ENCODE results near the gene NAA50. TPM values are rescaled to one million over a fixed set of nuclear protein-coding genes. Genes with fewer than 3 reads are reported as not detected.

NAA50 gene
- total and polyA plus RNA-seq, 2 of the 13 experiments (the other 11 are each of a cell fraction or from before 2014, with no cell fraction given), result 30.2 to 233 TPM

DNA sequence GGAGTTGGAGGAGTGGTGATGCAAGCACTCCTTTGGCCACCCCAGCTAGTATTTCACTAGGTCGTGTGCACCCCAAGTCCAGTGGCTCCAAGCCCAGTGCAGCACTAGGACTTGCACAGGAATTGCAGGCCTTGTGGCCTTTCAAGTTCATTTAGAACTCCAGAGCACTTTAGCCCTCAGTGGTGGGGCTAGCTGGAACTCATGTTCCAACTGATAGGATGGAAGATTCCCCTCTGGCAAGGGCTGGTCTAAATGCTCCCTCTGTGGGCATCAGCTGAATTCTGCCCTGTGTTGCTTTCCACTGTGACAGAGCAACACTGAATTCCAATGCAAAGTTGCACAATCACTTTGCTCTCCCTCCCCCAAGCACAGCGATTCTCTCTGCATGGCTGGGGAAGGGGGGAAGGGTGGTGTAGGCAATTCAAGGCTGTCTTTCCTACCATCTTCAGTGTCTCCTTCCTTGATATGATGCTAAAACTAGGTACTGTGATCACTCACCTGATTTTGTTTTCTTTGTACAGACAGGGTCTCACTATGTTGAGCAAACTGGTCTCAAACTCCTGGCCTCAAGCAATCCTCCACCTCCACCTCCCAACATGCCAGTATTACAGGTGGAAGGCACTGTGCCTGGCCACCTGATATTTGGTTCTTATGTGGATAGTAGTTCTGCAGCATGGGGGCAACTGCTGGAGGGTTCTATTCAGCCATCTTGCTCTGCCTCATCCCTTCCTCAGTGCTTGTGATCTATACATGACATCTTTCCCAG lies 59.9 kb downstream of the NAA50 start (continued):
- TF ChIP-seq, protein P1, sequence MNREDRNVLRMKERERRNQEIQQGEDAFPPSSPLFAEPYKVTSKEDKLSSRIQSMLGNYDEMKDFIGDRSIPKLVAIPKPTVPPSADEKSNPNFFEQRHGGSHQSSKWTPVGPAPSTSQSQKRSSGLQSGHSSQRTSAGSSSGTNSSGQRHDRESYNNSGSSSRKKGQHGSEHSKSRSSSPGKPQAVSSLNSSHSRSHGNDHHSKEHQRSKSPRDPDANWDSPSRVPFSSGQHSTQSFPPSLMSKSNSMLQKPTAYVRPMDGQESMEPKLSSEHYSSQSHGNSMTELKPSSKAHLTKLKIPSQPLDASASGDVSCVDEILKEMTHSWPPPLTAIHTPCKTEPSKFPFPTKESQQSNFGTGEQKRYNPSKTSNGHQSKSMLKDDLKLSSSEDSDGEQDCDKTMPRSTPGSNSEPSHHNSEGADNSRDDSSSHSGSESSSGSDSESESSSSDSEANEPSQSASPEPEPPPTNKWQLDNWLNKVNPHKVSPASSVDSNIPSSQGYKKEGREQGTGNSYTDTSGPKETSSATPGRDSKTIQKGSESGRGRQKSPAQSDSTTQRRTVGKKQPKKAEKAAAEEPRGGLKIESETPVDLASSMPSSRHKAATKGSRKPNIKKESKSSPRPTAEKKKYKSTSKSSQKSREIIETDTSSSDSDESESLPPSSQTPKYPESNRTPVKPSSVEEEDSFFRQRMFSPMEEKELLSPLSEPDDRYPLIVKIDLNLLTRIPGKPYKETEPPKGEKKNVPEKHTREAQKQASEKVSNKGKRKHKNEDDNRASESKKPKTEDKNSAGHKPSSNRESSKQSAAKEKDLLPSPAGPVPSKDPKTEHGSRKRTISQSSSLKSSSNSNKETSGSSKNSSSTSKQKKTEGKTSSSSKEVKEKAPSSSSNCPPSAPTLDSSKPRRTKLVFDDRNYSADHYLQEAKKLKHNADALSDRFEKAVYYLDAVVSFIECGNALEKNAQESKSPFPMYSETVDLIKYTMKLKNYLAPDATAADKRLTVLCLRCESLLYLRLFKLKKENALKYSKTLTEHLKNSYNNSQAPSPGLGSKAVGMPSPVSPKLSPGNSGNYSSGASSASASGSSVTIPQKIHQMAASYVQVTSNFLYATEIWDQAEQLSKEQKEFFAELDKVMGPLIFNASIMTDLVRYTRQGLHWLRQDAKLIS (CRISPR knock-in tag; IDR thresholded peaks at IDR 0.05), result no peak
- TF ChIP-seq ARNTL (CRISPR knock-in tag; IDR thresholded peaks at IDR 0.05), result no peak; the same call in 1 of the 2 replicates
- 0 out of 2 replicates have a peak, but pooled peaks have one; percentile 64 for TF ChIP-seq ZNF543 (CRISPR knock-in tag; IDR thresholded peaks at IDR 0.05)
- no peak for TF ChIP-seq ZNF232 (CRISPR knock-in tag; IDR thresholded peaks at IDR 0.05; ENCODE audit: borderline replicate concordance)
- TF ChIP-seq, protein P2, sequence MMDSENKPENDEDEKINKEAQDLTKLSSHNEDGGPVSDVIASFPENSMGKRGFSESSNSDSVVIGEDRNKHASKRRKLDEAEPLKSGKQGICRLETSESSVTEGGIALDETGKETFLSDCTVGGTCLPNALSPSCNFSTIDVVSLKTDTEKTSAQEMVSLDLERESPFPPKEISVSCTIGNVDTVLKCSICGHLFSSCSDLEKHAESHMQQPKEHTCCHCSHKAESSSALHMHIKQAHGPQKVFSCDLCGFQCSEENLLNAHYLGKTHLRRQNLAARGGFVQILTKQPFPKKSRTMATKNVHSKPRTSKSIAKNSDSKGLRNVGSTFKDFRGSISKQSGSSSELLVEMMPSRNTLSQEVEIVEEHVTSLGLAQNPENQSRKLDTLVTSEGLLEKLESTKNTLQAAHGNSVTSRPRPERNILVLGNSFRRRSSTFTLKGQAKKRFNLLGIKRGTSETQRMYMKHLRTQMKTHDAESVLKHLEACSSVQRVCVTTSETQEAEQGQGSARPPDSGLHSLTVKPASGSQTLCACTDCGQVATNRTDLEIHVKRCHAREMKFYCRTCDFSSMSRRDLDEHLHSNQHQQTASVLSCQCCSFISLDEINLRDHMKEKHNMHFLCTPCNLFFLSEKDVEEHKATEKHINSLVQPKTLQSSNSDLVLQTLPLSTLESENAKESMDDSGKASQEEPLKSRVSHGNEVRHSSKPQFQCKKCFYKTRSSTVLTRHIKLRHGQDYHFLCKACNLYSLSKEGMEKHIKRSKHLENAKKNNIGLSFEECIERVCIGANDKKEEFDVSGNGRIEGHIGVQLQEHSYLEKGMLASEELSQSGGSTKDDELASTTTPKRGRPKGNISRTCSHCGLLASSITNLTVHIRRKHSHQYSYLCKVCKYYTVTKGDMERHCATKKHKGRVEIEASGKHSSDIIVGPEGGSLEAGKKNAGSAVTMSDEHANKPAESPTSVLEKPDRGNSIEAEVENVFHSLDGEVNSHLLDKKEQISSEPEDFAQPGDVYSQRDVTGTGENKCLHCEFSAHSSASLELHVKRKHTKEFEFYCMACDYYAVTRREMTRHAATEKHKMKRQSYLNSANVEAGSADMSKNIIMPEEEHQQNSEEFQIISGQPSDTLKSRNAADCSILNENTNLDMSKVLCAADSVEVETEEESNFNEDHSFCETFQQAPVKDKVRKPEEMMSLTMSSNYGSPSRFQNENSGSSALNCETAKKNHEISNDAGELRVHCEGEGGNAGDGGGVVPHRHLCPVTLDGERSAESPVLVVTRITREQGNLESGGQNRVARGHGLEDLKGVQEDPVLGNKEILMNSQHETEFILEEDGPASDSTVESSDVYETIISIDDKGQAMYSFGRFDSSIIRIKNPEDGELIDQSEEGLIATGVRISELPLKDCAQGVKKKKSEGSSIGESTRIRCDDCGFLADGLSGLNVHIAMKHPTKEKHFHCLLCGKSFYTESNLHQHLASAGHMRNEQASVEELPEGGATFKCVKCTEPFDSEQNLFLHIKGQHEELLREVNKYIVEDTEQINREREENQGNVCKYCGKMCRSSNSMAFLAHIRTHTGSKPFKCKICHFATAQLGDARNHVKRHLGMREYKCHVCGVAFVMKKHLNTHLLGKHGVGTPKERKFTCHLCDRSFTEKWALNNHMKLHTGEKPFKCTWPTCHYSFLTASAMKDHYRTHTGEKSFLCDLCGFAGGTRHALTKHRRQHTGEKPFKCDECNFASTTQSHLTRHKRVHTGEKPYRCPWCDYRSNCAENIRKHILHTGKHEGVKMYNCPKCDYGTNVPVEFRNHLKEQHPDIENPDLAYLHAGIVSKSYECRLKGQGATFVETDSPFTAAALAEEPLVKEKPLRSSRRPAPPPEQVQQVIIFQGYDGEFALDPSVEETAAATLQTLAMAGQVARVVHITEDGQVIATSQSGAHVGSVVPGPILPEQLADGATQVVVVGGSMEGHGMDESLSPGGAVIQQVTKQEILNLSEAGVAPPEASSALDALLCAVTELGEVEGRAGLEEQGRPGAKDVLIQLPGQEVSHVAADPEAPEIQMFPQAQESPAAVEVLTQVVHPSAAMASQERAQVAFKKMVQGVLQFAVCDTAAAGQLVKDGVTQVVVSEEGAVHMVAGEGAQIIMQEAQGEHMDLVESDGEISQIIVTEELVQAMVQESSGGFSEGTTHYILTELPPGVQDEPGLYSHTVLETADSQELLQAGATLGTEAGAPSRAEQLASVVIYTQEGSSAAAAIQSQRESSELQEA (CRISPR knock-in tag; IDR thresholded peaks at IDR 0.05; ENCODE audit: not compliant biosample characterization), result no peak
- TF ChIP-seq, protein P3, sequence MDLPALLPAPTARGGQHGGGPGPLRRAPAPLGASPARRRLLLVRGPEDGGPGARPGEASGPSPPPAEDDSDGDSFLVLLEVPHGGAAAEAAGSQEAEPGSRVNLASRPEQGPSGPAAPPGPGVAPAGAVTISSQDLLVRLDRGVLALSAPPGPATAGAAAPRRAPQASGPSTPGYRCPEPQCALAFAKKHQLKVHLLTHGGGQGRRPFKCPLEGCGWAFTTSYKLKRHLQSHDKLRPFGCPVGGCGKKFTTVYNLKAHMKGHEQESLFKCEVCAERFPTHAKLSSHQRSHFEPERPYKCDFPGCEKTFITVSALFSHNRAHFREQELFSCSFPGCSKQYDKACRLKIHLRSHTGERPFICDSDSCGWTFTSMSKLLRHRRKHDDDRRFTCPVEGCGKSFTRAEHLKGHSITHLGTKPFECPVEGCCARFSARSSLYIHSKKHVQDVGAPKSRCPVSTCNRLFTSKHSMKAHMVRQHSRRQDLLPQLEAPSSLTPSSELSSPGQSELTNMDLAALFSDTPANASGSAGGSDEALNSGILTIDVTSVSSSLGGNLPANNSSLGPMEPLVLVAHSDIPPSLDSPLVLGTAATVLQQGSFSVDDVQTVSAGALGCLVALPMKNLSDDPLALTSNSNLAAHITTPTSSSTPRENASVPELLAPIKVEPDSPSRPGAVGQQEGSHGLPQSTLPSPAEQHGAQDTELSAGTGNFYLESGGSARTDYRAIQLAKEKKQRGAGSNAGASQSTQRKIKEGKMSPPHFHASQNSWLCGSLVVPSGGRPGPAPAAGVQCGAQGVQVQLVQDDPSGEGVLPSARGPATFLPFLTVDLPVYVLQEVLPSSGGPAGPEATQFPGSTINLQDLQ (CRISPR knock-in tag; IDR thresholded peaks at IDR 0.05), result 0 out of 2 replicates have a peak, but pooled peaks have one; percentile 32
- no peak for TF ChIP-seq ZNF572 (CRISPR knock-in tag; IDR thresholded peaks at IDR 0.05)
- TF ChIP-seq, protein P4, sequence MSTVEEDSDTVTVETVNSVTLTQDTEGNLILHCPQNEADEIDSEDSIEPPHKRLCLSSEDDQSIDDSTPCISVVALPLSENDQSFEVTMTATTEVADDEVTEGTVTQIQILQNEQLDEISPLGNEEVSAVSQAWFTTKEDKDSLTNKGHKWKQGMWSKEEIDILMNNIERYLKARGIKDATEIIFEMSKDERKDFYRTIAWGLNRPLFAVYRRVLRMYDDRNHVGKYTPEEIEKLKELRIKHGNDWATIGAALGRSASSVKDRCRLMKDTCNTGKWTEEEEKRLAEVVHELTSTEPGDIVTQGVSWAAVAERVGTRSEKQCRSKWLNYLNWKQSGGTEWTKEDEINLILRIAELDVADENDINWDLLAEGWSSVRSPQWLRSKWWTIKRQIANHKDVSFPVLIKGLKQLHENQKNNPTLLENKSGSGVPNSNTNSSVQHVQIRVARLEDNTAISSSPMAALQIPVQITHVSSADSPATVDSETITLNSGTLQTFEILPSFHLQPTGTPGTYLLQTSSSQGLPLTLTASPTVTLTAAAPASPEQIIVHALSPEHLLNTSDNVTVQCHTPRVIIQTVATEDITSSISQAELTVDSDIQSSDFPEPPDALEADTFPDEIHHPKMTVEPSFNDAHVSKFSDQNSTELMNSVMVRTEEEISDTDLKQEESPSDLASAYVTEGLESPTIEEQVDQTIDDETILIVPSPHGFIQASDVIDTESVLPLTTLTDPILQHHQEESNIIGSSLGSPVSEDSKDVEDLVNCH (CRISPR knock-in tag; IDR thresholded peaks at IDR 0.05), result no peak
- TF ChIP-seq THAP11 (CRISPR knock-in tag; IDR thresholded peaks at IDR 0.05), result no peak
- TF ChIP-seq ZNF20 (CRISPR knock-in tag; IDR thresholded peaks at IDR 0.05), result no peak

All from HepG2 (cell line).